Measurements from ENCODE around the gene PSG11. TPM values are rescaled to one million over a fixed set of nuclear protein-coding genes. Genes with fewer than 3 reads are reported as not detected.
"Not testable (repeated sequence)": the region's sequence is repeated elsewhere in the genome, so short reads cannot be mapped to it uniquely, and the experiment has no call there.

Gene PSG11
- total and polyA plus RNA-seq, 2 experiments from 2014 or later = not detected

- TF ChIP-seq, protein P1, sequence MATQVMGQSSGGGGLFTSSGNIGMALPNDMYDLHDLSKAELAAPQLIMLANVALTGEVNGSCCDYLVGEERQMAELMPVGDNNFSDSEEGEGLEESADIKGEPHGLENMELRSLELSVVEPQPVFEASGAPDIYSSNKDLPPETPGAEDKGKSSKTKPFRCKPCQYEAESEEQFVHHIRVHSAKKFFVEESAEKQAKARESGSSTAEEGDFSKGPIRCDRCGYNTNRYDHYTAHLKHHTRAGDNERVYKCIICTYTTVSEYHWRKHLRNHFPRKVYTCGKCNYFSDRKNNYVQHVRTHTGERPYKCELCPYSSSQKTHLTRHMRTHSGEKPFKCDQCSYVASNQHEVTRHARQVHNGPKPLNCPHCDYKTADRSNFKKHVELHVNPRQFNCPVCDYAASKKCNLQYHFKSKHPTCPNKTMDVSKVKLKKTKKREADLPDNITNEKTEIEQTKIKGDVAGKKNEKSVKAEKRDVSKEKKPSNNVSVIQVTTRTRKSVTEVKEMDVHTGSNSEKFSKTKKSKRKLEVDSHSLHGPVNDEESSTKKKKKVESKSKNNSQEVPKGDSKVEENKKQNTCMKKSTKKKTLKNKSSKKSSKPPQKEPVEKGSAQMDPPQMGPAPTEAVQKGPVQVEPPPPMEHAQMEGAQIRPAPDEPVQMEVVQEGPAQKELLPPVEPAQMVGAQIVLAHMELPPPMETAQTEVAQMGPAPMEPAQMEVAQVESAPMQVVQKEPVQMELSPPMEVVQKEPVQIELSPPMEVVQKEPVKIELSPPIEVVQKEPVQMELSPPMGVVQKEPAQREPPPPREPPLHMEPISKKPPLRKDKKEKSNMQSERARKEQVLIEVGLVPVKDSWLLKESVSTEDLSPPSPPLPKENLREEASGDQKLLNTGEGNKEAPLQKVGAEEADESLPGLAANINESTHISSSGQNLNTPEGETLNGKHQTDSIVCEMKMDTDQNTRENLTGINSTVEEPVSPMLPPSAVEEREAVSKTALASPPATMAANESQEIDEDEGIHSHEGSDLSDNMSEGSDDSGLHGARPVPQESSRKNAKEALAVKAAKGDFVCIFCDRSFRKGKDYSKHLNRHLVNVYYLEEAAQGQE (IDR thresholded peaks at IDR 0.05; ENCODE audit: unreplicated experiment) = no peak
- TF ChIP-seq POLR2AphosphoS5 (IDR thresholded peaks at IDR 0.05; ENCODE audit: low read depth) = no peak
Observed at GRCh38 chr19:42989851-42990250, 36.4 kb downstream of the PSG11 start (continued).

DNA sequence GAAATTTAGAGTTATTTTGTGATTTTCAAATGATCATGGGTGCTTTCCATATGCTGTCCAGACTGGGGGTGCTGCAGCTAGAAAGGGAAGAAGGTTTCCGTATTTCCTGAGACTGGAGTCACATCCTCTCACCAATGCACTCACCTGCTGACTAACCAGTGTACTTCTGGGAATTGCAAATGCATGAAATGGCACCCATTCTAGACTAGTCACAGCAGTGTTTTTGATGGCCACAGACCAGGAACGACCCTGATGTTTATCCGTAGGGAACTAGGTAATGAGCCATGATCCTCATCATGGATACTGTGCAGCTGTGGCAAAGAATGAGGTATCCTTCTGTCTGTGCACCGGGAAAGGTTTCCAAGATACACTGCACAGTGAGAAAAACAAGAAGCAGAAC, 37.1 kb downstream of the PSG11 start:
- not testable (repeated sequence) for ATAC-seq; H3K9me2 ChIP-seq (ENCODE audit: insufficient read depth); DNase-seq (ENCODE audit: low spot score); H3K4me3 Mint-ChIP-seq; H3K27ac Mint-ChIP-seq; H3K4me2 ChIP-seq; H3K79me2 ChIP-seq (replicated peaks; ENCODE audit: insufficient read depth); H2AFZ ChIP-seq; H3K27ac ChIP-seq (ENCODE audit: low read depth); H3K36me3 ChIP-seq (ENCODE audit: insufficient read depth); H3K4me1 Mint-ChIP-seq; H3K4me1 ChIP-seq (ENCODE audit: insufficient read depth); H3K4me3 ChIP-seq; H4K20me1 ChIP-seq (replicated peaks; ENCODE audit: insufficient read depth); H3K27me3 ChIP-seq (ENCODE audit: insufficient read depth); H3F3A ChIP-seq (replicated peaks; ENCODE audit: low read depth)
- Mint-ChIP-seq H3K36me3 (ENCODE audit: low read depth) (peaks cover 28% of the 10 kb centered on the region), H3K9me3 (peaks cover 87% of the 10 kb centered on the region), H3K27me3 (ENCODE audit: insufficient read depth, low read depth, poor library complexity) (peaks cover 11% of the 10 kb centered on the region)

GRCh38 chr19:42988206-42988605, 38.1 kb downstream of the PSG11 start:
- H3K27me3 Mint-ChIP-seq (ENCODE audit: insufficient read depth, low read depth, poor library complexity); H3K27ac Mint-ChIP-seq; H3K27ac ChIP-seq (ENCODE audit: low read depth); H3F3A ChIP-seq (replicated peaks; ENCODE audit: low read depth); H3K4me1 ChIP-seq (ENCODE audit: insufficient read depth); H3K27me3 ChIP-seq (ENCODE audit: insufficient read depth); ATAC-seq; H4K20me1 ChIP-seq (replicated peaks; ENCODE audit: insufficient read depth); H3K36me3 ChIP-seq (ENCODE audit: insufficient read depth); H2AFZ ChIP-seq; DNase-seq (ENCODE audit: low spot score); H3K4me3 ChIP-seq; H3K4me1 Mint-ChIP-seq; H3K9me2 ChIP-seq (ENCODE audit: insufficient read depth); H3K79me2 ChIP-seq (replicated peaks; ENCODE audit: insufficient read depth); H3K4me2 ChIP-seq; H3K4me3 Mint-ChIP-seq: not testable (repeated sequence)
- Mint-ChIP-seq H3K36me3 (ENCODE audit: low read depth) (peaks cover 26% of the 10 kb centered on the region), H3K9me3 (peaks cover 87% of the 10 kb centered on the region)

- Histone ChIP-seq H3K36me3 (ENCODE audit: insufficient read depth) (no peaks in the 10 kb centered on the region), H3K79me2 (replicated peaks; ENCODE audit: insufficient read depth) (no peaks in the 10 kb centered on the region), H3K4me3 (no peak overlapping the region), H4K20me1 (replicated peaks; ENCODE audit: insufficient read depth) (no peaks in the 10 kb centered on the region), H2AFZ (no peak overlapping the region), H3K27me3 (ENCODE audit: insufficient read depth) (no peaks in the 10 kb centered on the region), H3K27ac (ENCODE audit: low read depth) (no peak overlapping the region), H3K9me2 (ENCODE audit: insufficient read depth) (no peaks in the 10 kb centered on the region), H3K4me1 (ENCODE audit: insufficient read depth) (no peaks in the 10 kb centered on the region), H3F3A (replicated peaks; ENCODE audit: low read depth) (no peaks in the 10 kb centered on the region), H3K4me2 (no peak overlapping the region)
- peaks cover 7% of the 10 kb centered on the region for H3K27me3 Mint-ChIP-seq (ENCODE audit: insufficient read depth, low read depth, poor library complexity)
- DNase-seq (ENCODE audit: low spot score) = no peak
- peaks cover 85% of the 10 kb centered on the region for H3K9me3 Mint-ChIP-seq
- ATAC-seq = no peak
- H3K4me1 Mint-ChIP-seq = no peaks in the 10 kb centered on the region
- peaks cover 23% of the 10 kb centered on the region for H3K36me3 Mint-ChIP-seq (ENCODE audit: low read depth)
- no peak overlapping the region for H3K4me3 Mint-ChIP-seq
- no peak overlapping the region for H3K27ac Mint-ChIP-seq
- TF ChIP-seq CREB1 (CRISPR knock-in tag; IDR thresholded peaks at IDR 0.05; ENCODE audit: low read depth) = no peak
- no peak for TF ChIP-seq ZNF331 (CRISPR knock-in tag; IDR thresholded peaks at IDR 0.05; ENCODE audit: low read depth)
- TF ChIP-seq, protein P2, sequence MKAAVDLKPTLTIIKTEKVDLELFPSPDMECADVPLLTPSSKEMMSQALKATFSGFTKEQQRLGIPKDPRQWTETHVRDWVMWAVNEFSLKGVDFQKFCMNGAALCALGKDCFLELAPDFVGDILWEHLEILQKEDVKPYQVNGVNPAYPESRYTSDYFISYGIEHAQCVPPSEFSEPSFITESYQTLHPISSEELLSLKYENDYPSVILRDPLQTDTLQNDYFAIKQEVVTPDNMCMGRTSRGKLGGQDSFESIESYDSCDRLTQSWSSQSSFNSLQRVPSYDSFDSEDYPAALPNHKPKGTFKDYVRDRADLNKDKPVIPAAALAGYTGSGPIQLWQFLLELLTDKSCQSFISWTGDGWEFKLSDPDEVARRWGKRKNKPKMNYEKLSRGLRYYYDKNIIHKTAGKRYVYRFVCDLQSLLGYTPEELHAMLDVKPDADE (IDR thresholded peaks at IDR 0.05) = no peak
Observed at GRCh38 chr19:42985588-42985987, 40.7 kb downstream of the PSG11 start.

Measured in GM23338 (cell line).